ENCODE data around the gene HS6ST1. TPM values are rescaled to one million over a fixed set of nuclear protein-coding genes. Genes with fewer than 3 reads are reported as not detected.

The HS6ST1 gene
- total RNA-seq, 2 experiments from 2014 or later: 9.1 to 9.6 TPM

DNA sequence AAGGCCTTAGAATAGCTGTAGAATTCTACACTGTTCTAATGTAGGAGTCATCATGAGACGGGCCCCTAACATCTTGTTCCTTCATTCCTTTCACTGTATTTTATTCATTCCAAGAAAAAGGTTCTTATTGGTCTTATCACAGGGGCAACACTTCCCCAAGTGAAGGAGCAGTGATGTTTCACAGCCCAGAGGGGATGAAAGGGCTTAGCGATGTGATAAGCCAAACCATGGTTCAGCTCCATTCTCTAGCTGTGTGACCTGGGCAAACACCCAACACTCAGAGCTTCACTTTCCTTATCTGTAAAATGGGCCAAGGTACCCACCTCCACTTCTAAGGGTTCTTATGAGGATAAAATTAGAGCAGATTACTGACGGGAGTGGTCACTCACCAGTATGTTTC is 25.4 kb upstream of the HS6ST1 start:
- ChIA-PET CTCF (no interaction called here), POLR2A (no interaction called here)
- Mint-ChIP-seq H3K9me3 (peaks cover 10% of the 10 kb centered on the region), H3K36me3 (no peaks in the 10 kb centered on the region), H3K4me1 (ENCODE audit: low read depth) (no peaks in the 10 kb centered on the region), H3K27ac (no peak overlapping the region), H3K4me3 (no peak overlapping the region), H3K27me3 (peaks cover 3% of the 10 kb centered on the region)
- intact Hi-C loops (cut with micrococcal nuclease): no loop called here
- DNase-seq: no peak

DNA sequence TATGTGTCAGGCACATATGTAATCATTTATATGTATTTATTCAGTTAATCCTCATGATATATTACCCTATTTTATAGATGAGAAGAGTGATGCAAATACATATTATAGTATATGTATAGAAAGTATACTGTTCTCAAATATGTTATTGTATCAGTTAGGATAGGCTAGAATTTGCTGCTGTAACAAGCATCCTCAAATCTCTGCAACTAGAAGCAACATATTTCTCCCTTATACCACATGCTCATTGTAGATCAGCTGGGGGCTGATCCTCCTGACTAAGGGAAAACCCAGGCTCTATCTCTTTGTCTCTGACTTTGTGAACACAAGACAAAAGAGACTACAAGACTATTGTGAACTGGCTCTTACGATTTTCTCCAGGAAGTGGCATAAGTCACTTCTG is 24.8 kb upstream of the HS6ST1 start:
- CTCF ChIA-PET: no interaction called here
- intact Hi-C loops (cut with micrococcal nuclease): no loop called here
- H3K4me3 Mint-ChIP-seq: no peak overlapping the region

GRCh38 chr2:128342550-128342949 is 23.9 kb upstream of the HS6ST1 start:
- no peak for DNase-seq
- peaks cover 10% of the 10 kb centered on the region for H3K9me3 Mint-ChIP-seq
- no peak overlapping the region for H3K4me3 Mint-ChIP-seq
- H3K27me3 Mint-ChIP-seq: peaks cover 3% of the 10 kb centered on the region
- intact Hi-C loops (cut with micrococcal nuclease): no loop called here
- POLR2A ChIA-PET: no interaction called here
- no peak overlapping the region for H3K27ac Mint-ChIP-seq
- CTCF ChIA-PET: no interaction called here
- H3K4me1 Mint-ChIP-seq (ENCODE audit: low read depth): no peaks in the 10 kb centered on the region
- H3K36me3 Mint-ChIP-seq: no peaks in the 10 kb centered on the region

More for the DNA sequence above, 24.8 kb upstream of the HS6ST1 start:
- POLR2A ChIA-PET: no interaction called here
- peaks cover 10% of the 10 kb centered on the region for H3K9me3 Mint-ChIP-seq
- no peak for DNase-seq
- no peaks in the 10 kb centered on the region for H3K4me1 Mint-ChIP-seq (ENCODE audit: low read depth)
- peaks cover 3% of the 10 kb centered on the region for H3K27me3 Mint-ChIP-seq
- no peak overlapping the region for H3K27ac Mint-ChIP-seq
- H3K36me3 Mint-ChIP-seq: no peaks in the 10 kb centered on the region

- Mint-ChIP-seq H3K27me3 (peaks cover 2% of the 10 kb centered on the region), H3K36me3 (no peaks in the 10 kb centered on the region), H3K9me3 (peaks cover 10% of the 10 kb centered on the region), H3K27ac (no peak overlapping the region), H3K4me1 (ENCODE audit: low read depth) (no peaks in the 10 kb centered on the region), H3K4me3 (no peak overlapping the region)
- CTCF ChIA-PET: no interaction called here
- POLR2A ChIA-PET: no interaction called here
- intact Hi-C loops (cut with micrococcal nuclease): no loop called here
- no peak for DNase-seq
Observed at GRCh38 chr2:128341621-128342020, 23.0 kb upstream of the HS6ST1 start.

DNA sequence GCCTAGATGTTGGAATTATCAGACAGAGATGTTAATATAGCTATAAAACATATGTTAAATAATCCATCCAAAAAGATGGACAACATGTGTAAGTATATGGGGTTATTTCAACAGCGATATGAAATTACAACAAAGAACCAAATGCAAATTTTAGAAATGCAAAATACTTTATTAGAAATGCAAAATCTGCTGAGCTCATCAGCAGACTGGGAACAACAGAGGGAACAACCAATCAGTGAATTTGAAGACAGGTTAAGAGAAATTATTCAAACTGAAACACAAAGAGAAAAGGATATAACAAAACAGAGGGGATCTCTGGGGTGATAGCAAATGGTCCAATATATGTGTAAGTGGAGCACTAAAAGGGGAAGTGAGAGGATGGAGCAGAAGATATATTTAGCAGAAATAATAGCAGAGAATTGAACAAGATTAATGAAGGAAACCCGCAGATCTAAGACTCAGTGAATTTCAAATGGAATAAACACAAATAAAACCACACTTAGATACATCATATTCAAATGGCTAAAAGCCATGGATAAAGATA is 13.5 kb upstream of the HS6ST1 start:
- Mint-ChIP-seq H3K4me3 (no peak overlapping the region), H3K27me3 (peaks cover 18% of the 10 kb centered on the region), H3K4me1 (ENCODE audit: low read depth) (peaks cover 8% of the 10 kb centered on the region), H3K9me3 (peaks cover 15% of the 10 kb centered on the region), H3K27ac (no peak overlapping the region), H3K36me3 (peaks cover 8% of the 10 kb centered on the region)
- intact Hi-C loops (cut with micrococcal nuclease): no loop called here
- ChIA-PET CTCF (no interaction called here), POLR2A (no interaction called here)
- no peak for DNase-seq

DNA sequence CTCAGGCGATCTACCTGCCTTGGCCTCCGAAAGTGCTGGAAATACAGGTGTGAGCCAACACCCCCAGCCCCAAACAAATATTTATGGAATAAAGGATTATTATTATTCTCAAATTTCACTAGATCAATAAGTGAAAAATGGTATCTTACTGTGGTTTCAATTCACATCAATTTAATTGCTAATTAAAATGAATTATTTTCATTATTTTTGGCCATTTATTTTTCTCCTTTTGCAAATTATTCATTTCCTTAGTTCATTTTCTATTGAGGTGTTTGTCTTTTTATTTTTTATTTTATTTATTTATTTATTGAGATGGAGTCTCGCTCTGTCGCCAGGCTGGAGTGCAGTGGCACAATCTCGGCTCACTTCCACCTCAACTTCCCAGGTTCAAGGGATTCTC is 11.9 kb upstream of the HS6ST1 start:
- Mint-ChIP-seq H3K9me3 (peaks cover 15% of the 10 kb centered on the region), H3K36me3 (peaks cover 8% of the 10 kb centered on the region), H3K4me1 (ENCODE audit: low read depth) (peaks cover 8% of the 10 kb centered on the region), H3K27ac (no peak overlapping the region), H3K27me3 (peaks cover 18% of the 10 kb centered on the region), H3K4me3 (no peak overlapping the region)
- POLR2A ChIA-PET: no interaction called here
- CTCF ChIA-PET: no interaction called here
- no peak for DNase-seq
- intact Hi-C loops (cut with micrococcal nuclease): no loop called here

- peaks cover 18% of the 10 kb centered on the region for H3K27me3 Mint-ChIP-seq
- peaks cover 15% of the 10 kb centered on the region for H3K9me3 Mint-ChIP-seq
- intact Hi-C loops (cut with micrococcal nuclease): loop anchor here (10.0 kb wide), 4 partner anchors 205 to 1515 kb away; partner anchors contain the start of gene UGGT1
- POLR2A ChIA-PET: no interaction called here
- H3K4me1 Mint-ChIP-seq (ENCODE audit: low read depth): peaks cover 8% of the 10 kb centered on the region
- CTCF ChIA-PET: interaction anchor here (0.6 kb wide), 1 partner anchor 83 kb away, joined by 4 read pairs; no protein-coding TSS in a partner anchor
- H3K4me3 Mint-ChIP-seq: no peak overlapping the region
- H3K27ac Mint-ChIP-seq: no peak overlapping the region
- peaks cover 8% of the 10 kb centered on the region for H3K36me3 Mint-ChIP-seq
- peak; percentile 49 for DNase-seq
Observed at GRCh38 chr2:128329607-128330006, 10.9 kb upstream of the HS6ST1 start.

DNA sequence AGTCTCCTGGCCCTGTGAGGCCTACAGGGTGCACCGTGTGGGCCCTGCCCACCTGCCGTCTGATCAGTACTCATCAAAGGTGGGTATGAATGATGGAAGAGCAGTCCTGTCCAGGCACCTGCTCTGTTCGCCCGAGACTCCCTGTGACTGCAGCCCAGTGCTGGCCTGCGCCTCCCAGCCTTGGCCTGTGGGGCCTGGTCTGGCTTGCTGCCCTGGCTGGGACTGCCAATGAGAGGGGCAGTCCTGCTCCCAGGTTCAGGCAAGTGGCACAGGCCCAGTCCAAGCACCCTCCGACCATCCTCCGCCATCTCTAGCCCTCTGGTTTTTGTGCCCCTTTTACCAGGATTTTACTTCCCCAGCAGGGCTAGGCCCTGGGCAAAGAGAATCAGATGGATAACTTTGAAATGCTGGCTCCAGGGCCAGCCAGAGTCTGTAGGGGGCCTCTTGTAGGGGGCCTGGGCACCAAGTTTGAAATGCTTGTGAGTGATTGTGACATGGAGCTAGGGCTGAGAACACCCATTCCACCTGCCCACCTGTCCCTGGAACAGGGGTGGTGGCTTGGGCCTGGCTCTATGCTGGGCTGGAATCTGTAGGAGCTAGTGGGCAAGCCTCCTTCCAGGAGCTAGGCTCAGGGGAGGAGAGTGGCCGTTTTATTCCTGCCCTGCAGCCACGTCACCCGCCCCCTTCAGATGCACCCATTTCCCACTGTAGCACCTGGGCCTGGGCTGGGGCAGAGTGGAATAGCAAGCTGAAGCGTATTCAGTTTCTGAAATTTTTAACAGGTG is 8.7 kb upstream of the HS6ST1 start:
- no peak for DNase-seq
- Mint-ChIP-seq H3K27ac (no peak overlapping the region), H3K4me1 (ENCODE audit: low read depth) (peaks cover 8% of the 10 kb centered on the region), H3K27me3 (peaks cover 8% of the 10 kb centered on the region), H3K4me3 (no peak overlapping the region), H3K36me3 (peaks cover 8% of the 10 kb centered on the region), H3K9me3 (peaks cover 10% of the 10 kb centered on the region)
- POLR2A ChIA-PET: no interaction called here
- CTCF ChIA-PET: no interaction called here
- intact Hi-C loops (cut with micrococcal nuclease): loop anchor here (10.0 kb wide), 4 partner anchors 207 to 1517 kb away; partner anchors contain the start of gene UGGT1

DNA sequence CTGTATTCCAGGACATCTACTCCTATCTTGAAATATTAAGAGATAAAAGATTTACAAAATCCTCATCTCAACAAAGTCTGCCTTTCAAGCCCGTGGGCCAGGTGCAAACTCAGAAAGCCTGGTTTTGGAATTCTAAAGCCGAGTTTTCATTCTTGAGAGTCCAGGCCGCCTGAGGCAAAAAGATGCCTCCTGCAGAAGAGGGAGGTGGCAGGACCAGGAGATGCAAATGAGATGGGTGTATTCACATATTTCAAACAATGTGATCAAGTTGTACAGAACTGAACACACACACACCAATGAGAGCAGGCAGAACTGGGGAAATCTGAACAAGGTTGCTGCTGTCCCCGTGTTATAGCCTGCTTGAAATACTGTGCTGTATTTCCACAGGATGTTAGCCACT is 7.7 kb upstream of the HS6ST1 start:
- intact Hi-C loops (cut with micrococcal nuclease): loop anchor here (10.0 kb wide), 4 partner anchors 208 to 1518 kb away; partner anchors contain the start of gene UGGT1
- no peak overlapping the region for H3K4me3 Mint-ChIP-seq
- H3K36me3 Mint-ChIP-seq: no peaks in the 10 kb centered on the region
- H3K9me3 Mint-ChIP-seq: peaks cover under 1% of the 10 kb centered on the region
- POLR2A ChIA-PET: no interaction called here
- no peak for DNase-seq
- CTCF ChIA-PET: no interaction called here
- no peak overlapping the region for H3K27ac Mint-ChIP-seq
- no peaks in the 10 kb centered on the region for H3K27me3 Mint-ChIP-seq
- H3K4me1 Mint-ChIP-seq (ENCODE audit: low read depth): peaks cover 11% of the 10 kb centered on the region

GRCh38 chr2:128325611-128326181 is 7.0 kb upstream of the HS6ST1 start:
- peaks cover 13% of the 10 kb centered on the region for H3K4me1 Mint-ChIP-seq (ENCODE audit: low read depth)
- H3K27me3 Mint-ChIP-seq: no peaks in the 10 kb centered on the region
- no peak overlapping the region for H3K4me3 Mint-ChIP-seq
- no peaks in the 10 kb centered on the region for H3K9me3 Mint-ChIP-seq
- intact Hi-C loops (cut with micrococcal nuclease): loop anchor here (10.0 kb wide), 4 partner anchors 209 to 1519 kb away; partner anchors contain the start of gene UGGT1
- H3K27ac Mint-ChIP-seq: no peak overlapping the region
- ChIA-PET CTCF (no interaction called here), POLR2A (interaction anchor here (1.0 kb wide), 1 partner anchor 9 kb away, joined by 3 read pairs; no protein-coding TSS in a partner anchor)
- no peaks in the 10 kb centered on the region for H3K36me3 Mint-ChIP-seq
- DNase-seq: no peak

DNA sequence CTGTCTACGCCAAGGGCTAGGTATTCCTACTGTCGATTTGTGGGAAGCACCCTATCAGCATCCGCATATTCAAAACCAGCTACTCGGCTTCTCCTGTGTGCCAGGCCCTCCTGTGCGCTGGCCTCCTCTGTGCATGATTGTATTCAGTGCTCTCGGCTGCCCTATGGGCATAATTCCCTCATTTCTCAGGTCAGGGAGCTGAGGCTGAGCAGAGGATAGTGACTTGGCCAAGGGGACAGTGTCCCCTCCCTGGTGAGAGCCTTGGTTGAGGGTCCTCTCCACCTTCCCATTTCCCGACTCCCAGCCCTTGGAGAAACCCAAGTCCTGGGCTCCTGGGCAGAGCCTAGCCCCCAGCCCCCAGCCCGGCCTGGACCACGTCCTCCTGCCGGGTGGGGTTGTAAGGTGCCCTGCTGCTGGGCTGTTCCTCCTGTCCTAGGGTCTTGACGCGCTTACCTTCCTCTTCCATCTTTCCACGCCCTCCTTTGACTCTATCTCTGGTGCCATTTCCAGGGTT is 6.3 kb upstream of the HS6ST1 start:
- Mint-ChIP-seq H3K4me1 (ENCODE audit: low read depth) (peaks cover 13% of the 10 kb centered on the region), H3K4me3 (no peak overlapping the region), H3K27ac (no peak overlapping the region), H3K36me3 (no peaks in the 10 kb centered on the region), H3K27me3 (no peaks in the 10 kb centered on the region), H3K9me3 (no peaks in the 10 kb centered on the region)
- POLR2A ChIA-PET: interaction anchor here (1.0 kb wide), 1 partner anchor 8 kb away, joined by 3 read pairs; no protein-coding TSS in a partner anchor
- CTCF ChIA-PET: no interaction called here
- DNase-seq: no peak
- intact Hi-C loops (cut with micrococcal nuclease): loop anchor here (10.0 kb wide), 4 partner anchors 210 to 1520 kb away; partner anchors contain the start of gene UGGT1
